SK-N-MC (cell line): ENCODE data around the gene CRYZ.
"Not testable (repeated sequence)": the region's sequence is repeated elsewhere in the genome, so short reads cannot be mapped to it uniquely, and the experiment has no call there.

Experiments used
- DNase-seq: peaks from one replicate; pipeline ENCODE4 v3.0.0-alpha.2; 2011; ENCODE audit warnings: low read depth, low spot score
- H3K27ac ChIP-seq: fragments of 200-600 bp; sonication (generic); 2 replicates; pipeline ENCODE4 v1.5.1; 2016; ENCODE audit warnings: mixed run types
- H3K36me3 ChIP-seq: fragments of 200-600 bp; sonication (generic); 2 replicates; pipeline ENCODE4 v1.6.1; 2017; ENCODE audit warnings: antibody characterized with exemption, low read length, mixed read lengths; ENCODE audit not compliant: insufficient read depth
- H3K4me3 ChIP-seq: fragments of 200-600 bp; sonication (generic); 2 replicates; pipeline ENCODE4 v1.5.1; 2016
- H3K9ac ChIP-seq: fragments of 200-600 bp; sonication (generic); 2 replicates; pipeline ENCODE4 v1.8.0; 2017; ENCODE audit warnings: mixed run types, mixed read lengths; ENCODE audit not compliant: insufficient read length
- H3K9me3 ChIP-seq: fragments of 200-600 bp; sonication (generic); 2 replicates; pipeline ENCODE4 v1.6.1; 2017; ENCODE audit warnings: low read depth, mild to moderate bottlenecking, antibody characterized with exemption, low read length, moderate library complexity, mixed read lengths
- EZH2 ChIP-seq: fragments of 200-600 bp; sonication (generic); IDR thresholded peaks from one replicate; pipeline ENCODE4 v1.6.1; 2017; ENCODE audit warnings: antibody characterized with exemption
- FOXP2 ChIP-seq: optimal IDR thresholded peaks from 2 replicates; pipeline ENCODE3; 2011; ENCODE audit warnings: mild to moderate bottlenecking, moderate library complexity; ENCODE audit not compliant: insufficient read depth; ENCODE audit errors: extremely low read length, control extremely low read depth
- POLR2AphosphoS5 ChIP-seq: IDR thresholded peaks from 2 replicates; pipeline ENCODE4 v1.6.1; 2012; ENCODE audit warnings: mild to moderate bottlenecking, low read depth, low read length, borderline replicate concordance

CRYZ gene

GRCh38 chr1:74677926-74678325 is 54.9 kb downstream of the CRYZ start:
- TF ChIP-seq EZH2 (no peak), POLR2AphosphoS5 (no peak), FOXP2 (no peak)
- no peaks in the 10 kb centered on the region for H3K9me3 ChIP-seq
- H3K36me3 ChIP-seq, result no peaks in the 10 kb centered on the region
- no peak overlapping the region for H3K4me3 ChIP-seq
- H3K27ac ChIP-seq, result no peak overlapping the region
- no peak for DNase-seq
- H3K9ac ChIP-seq, result no peak overlapping the region

- DNase-seq, result no peak
- no peak overlapping the region for H3K4me3 ChIP-seq
- no peak overlapping the region for H3K9ac ChIP-seq
Measured at GRCh38 chr1:74674278-74675048, 58.4 kb downstream of the CRYZ start.

GRCh38 chr1:74673351-74674111 is 59.3 kb downstream of the CRYZ start, which contains the start of gene ERICH3:
Gene ERICH3, minus strand, starts transcription at chr1:74673792. Its CDS starts 273 bp downstream, at chr1:74673519.
- Histone ChIP-seq H3K36me3 (no peaks in the 10 kb centered on the region), H3K9ac (no peak within 1 kb of the TSS), H3K27ac (no peak within 1 kb of the TSS), H3K9me3 (no peaks in the 10 kb centered on the region), H3K4me3 (no peak within 1 kb of the TSS)
- TF ChIP-seq EZH2, result no peak
- TF ChIP-seq FOXP2, result no peak
- TF ChIP-seq POLR2AphosphoS5, result no peak
- no peak for DNase-seq

More at GRCh38 chr1:74674278-74675048, 58.4 kb downstream of the CRYZ start:
- H3K9me3 ChIP-seq, result no peaks in the 10 kb centered on the region
- no peak for TF ChIP-seq EZH2
- no peak for TF ChIP-seq FOXP2
- no peak for TF ChIP-seq POLR2AphosphoS5
- H3K36me3 ChIP-seq, result no peaks in the 10 kb centered on the region
- H3K27ac ChIP-seq, result no peak overlapping the region

GRCh38 chr1:74670866-74671265 is 62.0 kb downstream of the CRYZ start:
- H3K9ac ChIP-seq, result not testable (repeated sequence)

More at GRCh38 chr1:74670866-74671265, 62.0 kb downstream of the CRYZ start:
- H3K27ac ChIP-seq, H3K4me3 ChIP-seq, H3K36me3 ChIP-seq, DNase-seq, H3K9me3 ChIP-seq: not testable (repeated sequence)
